ENCODE results near the gene NRIP1.

The NRIP1 gene

GRCh38 chr21:15029077-15029476 is 35.7 kb downstream of the NRIP1 start:
- in situ Hi-C loops (cut with MboI; ENCODE audit: low sequenced_read_pairs, unreplicated experiment) = loop anchor here (25.0 kb wide), 1 partner anchor 492 kb away; the partner anchor contains the start of gene SAMSN1
- TF ChIP-seq, protein P1, sequence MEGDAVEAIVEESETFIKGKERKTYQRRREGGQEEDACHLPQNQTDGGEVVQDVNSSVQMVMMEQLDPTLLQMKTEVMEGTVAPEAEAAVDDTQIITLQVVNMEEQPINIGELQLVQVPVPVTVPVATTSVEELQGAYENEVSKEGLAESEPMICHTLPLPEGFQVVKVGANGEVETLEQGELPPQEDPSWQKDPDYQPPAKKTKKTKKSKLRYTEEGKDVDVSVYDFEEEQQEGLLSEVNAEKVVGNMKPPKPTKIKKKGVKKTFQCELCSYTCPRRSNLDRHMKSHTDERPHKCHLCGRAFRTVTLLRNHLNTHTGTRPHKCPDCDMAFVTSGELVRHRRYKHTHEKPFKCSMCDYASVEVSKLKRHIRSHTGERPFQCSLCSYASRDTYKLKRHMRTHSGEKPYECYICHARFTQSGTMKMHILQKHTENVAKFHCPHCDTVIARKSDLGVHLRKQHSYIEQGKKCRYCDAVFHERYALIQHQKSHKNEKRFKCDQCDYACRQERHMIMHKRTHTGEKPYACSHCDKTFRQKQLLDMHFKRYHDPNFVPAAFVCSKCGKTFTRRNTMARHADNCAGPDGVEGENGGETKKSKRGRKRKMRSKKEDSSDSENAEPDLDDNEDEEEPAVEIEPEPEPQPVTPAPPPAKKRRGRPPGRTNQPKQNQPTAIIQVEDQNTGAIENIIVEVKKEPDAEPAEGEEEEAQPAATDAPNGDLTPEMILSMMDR (IDR thresholded peaks at IDR 0.05; ENCODE audit: borderline replicate concordance, control extremely low read depth, extremely low read depth, insufficient read depth, missing control alignments) = no peak
- DNase-seq (ENCODE audit: low spot score) = no peak

DNA sequence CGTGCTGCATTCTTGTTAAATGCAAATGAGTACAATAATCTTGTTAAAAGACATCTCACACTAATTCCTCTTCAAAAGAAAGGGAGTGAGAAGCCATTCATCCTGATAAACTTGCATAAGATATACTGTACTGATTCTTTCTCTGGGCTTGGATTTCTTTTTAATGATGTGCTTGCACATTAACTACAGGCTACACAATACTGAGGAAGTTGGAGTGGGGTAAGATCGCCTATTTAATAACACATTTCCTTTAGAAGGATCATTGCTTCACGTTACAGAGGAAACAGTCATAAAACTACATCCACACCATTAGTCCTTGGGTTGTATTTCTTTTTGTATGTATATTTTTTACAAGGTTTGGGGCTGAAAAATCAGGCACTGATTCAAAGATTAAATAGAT is 36.6 kb downstream of the NRIP1 start:
- TF ChIP-seq, protein P1 (IDR thresholded peaks at IDR 0.05; ENCODE audit: borderline replicate concordance, control extremely low read depth, extremely low read depth, insufficient read depth, missing control alignments) = no peak
- no peak for DNase-seq (ENCODE audit: low spot score)
- in situ Hi-C loops (cut with MboI; ENCODE audit: low sequenced_read_pairs, unreplicated experiment) = loop anchor here (25.0 kb wide), 1 partner anchor 491 kb away; the partner anchor contains the start of gene SAMSN1

DNA sequence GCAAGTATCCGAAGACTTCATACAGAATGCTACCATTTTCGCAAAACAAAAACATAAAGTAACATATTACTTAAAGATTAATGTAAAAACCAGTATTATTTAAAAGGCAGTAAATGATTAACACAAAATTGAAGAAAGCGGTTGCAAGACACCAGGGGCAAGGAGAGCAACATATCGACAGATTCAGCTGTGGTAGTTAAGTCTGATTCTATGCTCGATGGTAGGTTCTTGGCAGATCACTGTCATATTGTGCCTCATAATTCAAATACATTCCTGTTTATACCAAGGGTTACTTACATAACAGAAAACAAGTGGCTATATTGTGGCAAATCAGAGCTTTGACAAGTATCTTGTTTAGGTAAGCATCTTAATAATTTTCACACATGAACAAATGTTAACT is 37.7 kb downstream of the NRIP1 start:
- TF ChIP-seq, protein P1 (IDR thresholded peaks at IDR 0.05; ENCODE audit: borderline replicate concordance, control extremely low read depth, extremely low read depth, insufficient read depth, missing control alignments) = no peak
- in situ Hi-C loops (cut with MboI; ENCODE audit: low sequenced_read_pairs, unreplicated experiment) = loop anchor here (25.0 kb wide), 1 partner anchor 490 kb away; the partner anchor contains the start of gene SAMSN1
- no peak for DNase-seq (ENCODE audit: low spot score)

GRCh38 chr21:15026370-15026769 is 38.4 kb downstream of the NRIP1 start:
- in situ Hi-C loops (cut with MboI; ENCODE audit: low sequenced_read_pairs, unreplicated experiment) = loop anchor here (25.0 kb wide), 1 partner anchor 489 kb away; the partner anchor contains the start of gene SAMSN1
- no peak for DNase-seq (ENCODE audit: low spot score)
- TF ChIP-seq, protein P1 (IDR thresholded peaks at IDR 0.05; ENCODE audit: borderline replicate concordance, control extremely low read depth, extremely low read depth, insufficient read depth, missing control alignments) = no peak

DNA sequence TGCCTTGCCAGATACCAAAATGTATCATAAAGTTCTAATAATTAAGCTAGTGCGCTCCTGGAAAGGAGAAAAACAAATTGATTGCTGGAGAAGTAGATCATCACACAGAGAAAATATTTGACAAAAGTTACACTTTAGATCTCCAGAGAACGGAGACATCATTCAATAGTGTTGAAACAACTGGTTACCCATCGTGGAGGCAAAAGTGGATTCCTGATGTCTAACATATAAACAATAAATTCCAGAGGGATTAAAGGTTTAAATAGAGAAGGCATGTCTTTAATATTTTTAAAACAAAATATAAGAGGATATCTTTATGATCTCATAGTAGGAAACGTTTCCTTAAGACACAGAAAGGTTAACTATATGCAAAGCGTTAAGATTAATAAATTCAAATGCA is 41.0 kb downstream of the NRIP1 start:
- in situ Hi-C loops (cut with MboI; ENCODE audit: low sequenced_read_pairs, unreplicated experiment) = no loop called here
- TF ChIP-seq, protein P1 (IDR thresholded peaks at IDR 0.05; ENCODE audit: borderline replicate concordance, control extremely low read depth, extremely low read depth, insufficient read depth, missing control alignments) = no peak
- no peak for DNase-seq (ENCODE audit: low spot score)

DNA sequence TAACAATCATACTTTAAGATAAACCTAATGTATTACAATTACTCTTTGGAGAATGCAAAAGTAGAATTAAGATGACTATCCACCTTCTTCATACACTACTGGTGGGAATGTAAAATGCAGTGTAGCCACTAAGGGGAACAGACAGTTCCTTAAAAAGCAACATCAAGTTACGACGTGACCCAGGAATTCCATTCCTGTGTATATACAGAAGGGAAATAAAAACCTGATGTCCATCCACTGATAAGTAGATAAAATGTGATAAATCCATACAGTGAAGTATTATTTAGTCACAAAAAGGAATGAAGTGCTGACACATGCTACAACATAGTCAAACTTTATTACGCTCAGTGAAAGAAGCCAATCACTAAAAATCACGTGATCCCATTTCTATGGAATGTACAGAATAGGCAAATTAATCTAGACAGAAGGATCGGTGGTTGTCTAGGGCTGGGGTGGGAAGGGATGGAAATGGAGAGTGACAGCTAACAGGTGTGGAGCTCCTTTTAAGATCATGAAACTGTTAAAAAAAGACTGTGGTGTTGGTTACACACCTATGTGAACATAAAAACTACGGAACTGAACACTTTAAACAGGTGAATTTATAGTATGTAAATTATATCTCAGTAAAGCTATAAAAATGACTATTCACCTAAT is 42.1 kb downstream of the NRIP1 start:
- TF ChIP-seq, protein P1 (IDR thresholded peaks at IDR 0.05; ENCODE audit: borderline replicate concordance, control extremely low read depth, extremely low read depth, insufficient read depth, missing control alignments) = no peak
- no peak for DNase-seq (ENCODE audit: low spot score)

More for the DNA sequence above, 42.1 kb downstream of the NRIP1 start:
- in situ Hi-C loops (cut with MboI; ENCODE audit: low sequenced_read_pairs, unreplicated experiment) = no loop called here

All from GM13976 (cell line).